ENCODE measurements around the gene C1QTNF3.
"Not testable (repeated sequence)": the region's sequence is repeated elsewhere in the genome, so short reads cannot be mapped to it uniquely, and the experiment has no call there.

Gene C1QTNF3

DNA sequence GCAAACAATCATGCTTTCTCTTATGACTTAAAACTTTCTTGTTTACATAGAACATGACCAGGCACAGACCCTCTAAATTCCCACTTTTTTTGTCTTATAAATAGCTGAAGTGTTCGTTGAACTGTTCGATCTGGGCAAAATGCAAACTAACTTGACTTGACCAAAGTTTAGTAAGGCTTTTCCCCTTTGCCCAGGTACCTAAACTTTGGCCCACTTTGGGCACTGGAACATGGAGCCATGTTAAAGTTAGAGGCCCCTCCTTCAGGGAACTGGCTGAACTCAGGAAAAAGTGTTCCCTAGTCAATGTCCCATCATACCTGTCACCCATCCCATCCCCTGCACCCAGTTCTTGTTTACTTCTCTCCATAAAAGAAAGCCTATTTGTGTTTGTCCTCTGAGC is 25.8 kb downstream of the C1QTNF3 start:
- no peaks in the 10 kb centered on the region for H4K20me1 ChIP-seq
- H3K27ac ChIP-seq: no peak overlapping the region
- no peak overlapping the region for H3K4me3 ChIP-seq
- TF ChIP-seq Cebpa-rat (IDR thresholded peaks at IDR 0.05): no peak
- peaks cover 0 to 9% (median 2%) of the 10 kb centered on the region in 10 experiments; a peak in 6 of 20 replicates for H3K4me1 ChIP-seq
- H3K9ac ChIP-seq: no peak overlapping the region
- H3K36me3 ChIP-seq: peaks cover 0 to 27% (median 16%) of the 10 kb centered on the region in 11 experiments; a peak in 10 of 22 replicates
- no peaks in the 10 kb centered on the region for H3K9me3 ChIP-seq (replicated peaks in 1 of 11)
- no peaks in the 10 kb centered on the region for H3K27me3 ChIP-seq
- no peak overlapping the region for H3K4me2 ChIP-seq

GRCh38 chr5:34016750-34017149 is 26.3 kb downstream of the C1QTNF3 start:
- Histone ChIP-seq H3K36me3 (peaks cover 0 to 26% (median 14%) of the 10 kb centered on the region in 11 experiments; a peak in 9 of 22 replicates), H3K4me3 (no peak overlapping the region), H3K27ac (no peak overlapping the region), H3K4me2 (no peak overlapping the region), H3K27me3 (no peaks in the 10 kb centered on the region), H4K20me1 (no peaks in the 10 kb centered on the region), H3K9me3 (replicated peaks in 1 of 11) (no peaks in the 10 kb centered on the region), H3K4me1 (peaks cover 0 to 4% (median 0%) of the 10 kb centered on the region in 10 experiments; a peak in 2 of 20 replicates), H3K9ac (no peak overlapping the region)
- TF ChIP-seq Cebpa-rat (IDR thresholded peaks at IDR 0.05): no peak

DNA sequence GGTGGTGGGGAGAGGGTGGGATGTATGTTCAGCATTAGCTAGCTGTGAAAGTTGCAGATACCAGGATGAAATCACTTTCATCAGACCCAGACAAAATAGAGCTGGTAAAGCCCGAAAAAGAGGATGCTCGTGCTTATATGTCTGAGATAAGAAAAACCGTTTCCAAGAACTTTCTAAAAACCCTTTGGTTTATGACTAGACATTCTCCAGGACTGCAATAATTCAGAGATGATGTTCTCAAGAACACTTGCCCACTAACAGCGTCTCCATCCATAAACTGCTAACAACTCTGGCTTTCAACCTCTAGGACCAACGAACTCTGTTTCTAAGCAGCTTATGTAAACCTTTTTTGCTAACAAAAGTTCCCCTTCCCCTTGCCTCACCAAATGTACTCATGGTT is 26.8 kb downstream of the C1QTNF3 start:
- Histone ChIP-seq H3K27me3 (no peaks in the 10 kb centered on the region), H4K20me1 (no peaks in the 10 kb centered on the region), H3K27ac (no peak overlapping the region), H3K4me3 (no peak overlapping the region), H3K4me2 (no peak overlapping the region), H3K36me3 (peaks cover 0 to 26% (median 11%) of the 10 kb centered on the region in 11 experiments; a peak in 9 of 22 replicates), H3K9me3 (replicated peaks in 1 of 11) (no peaks in the 10 kb centered on the region), H3K4me1 (no peaks in the 10 kb centered on the region), H3K9ac (no peak overlapping the region)
- TF ChIP-seq Cebpa-rat (IDR thresholded peaks at IDR 0.05): no peak

DNA sequence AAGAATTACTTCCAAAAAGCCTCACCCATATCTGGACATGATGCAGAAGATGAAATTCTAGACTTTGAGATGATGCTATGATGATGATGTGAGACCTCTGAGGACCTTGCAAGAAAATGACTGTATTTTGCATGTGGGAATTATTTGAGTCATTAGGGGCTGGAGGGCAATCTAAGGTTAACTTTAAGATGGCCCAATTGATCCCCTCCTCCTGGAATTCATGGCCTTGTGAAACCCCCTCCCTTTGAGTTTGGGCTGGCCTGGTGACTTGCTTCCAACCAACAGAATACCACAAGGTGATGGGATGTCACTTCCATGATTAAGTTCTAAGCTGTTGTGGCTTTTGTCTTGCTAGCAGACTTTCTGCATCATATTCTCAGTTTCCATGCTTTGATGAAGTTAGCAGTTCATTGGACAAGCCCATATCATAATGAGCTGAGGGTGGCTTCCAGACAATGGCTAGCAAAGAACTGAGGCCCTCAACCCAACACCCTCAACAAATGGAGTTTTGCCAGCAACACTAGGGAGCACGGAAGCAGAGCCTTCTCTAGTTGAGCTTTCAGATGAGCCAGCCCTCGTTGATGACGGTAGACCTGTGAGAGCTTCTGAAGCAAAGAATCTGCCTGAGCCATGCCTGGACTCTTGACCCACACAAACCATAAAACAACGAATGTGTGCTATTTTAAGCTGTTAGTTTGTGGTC is 27.7 kb downstream of the C1QTNF3 start:
- peaks cover 0 to 18% (median 2%) of the 10 kb centered on the region in 11 experiments; a peak in 7 of 22 replicates for H3K36me3 ChIP-seq

DNA sequence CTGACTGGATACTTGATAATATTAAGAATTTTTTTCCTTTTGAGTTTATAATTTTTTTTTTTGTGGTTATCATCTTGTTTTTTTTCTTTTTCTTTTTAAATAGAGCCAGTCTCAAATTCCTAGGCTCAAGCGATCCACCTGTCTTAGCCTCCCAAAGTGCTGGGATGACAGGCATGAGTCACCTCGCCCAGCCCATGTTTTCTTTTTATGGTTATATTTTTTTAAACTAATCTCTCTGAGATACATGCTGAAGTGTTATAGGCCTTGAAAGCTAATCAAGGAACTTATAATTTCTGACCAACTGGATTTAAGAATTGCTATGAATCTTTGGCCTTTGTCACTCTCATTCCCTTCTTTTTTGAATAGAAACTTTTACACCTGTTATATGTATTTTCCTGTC is 28.4 kb downstream of the C1QTNF3 start:
- H3K4me2 ChIP-seq: no peak overlapping the region
- peaks cover 0 to 12% (median 0%) of the 10 kb centered on the region in 11 experiments; a peak in 4 of 22 replicates for H3K36me3 ChIP-seq
- no peak overlapping the region for H3K27ac ChIP-seq
- no peak overlapping the region for H3K4me3 ChIP-seq
- no peaks in the 10 kb centered on the region for H3K27me3 ChIP-seq
- TF ChIP-seq Cebpa-rat (IDR thresholded peaks at IDR 0.05): no peak
- H3K4me1 ChIP-seq: peaks cover 0 to 8% (median 2%) of the 10 kb centered on the region in 10 experiments; a peak in 15 of 20 replicates
- H3K9ac ChIP-seq: no peak overlapping the region
- no peaks in the 10 kb centered on the region for H3K9me3 ChIP-seq (replicated peaks in 1 of 11)
- no peaks in the 10 kb centered on the region for H4K20me1 ChIP-seq

More for the DNA sequence above, 27.7 kb downstream of the C1QTNF3 start:
- Histone ChIP-seq H4K20me1 (no peaks in the 10 kb centered on the region), H3K27ac (no peak overlapping the region), H3K4me1 (peaks cover 0 to 1% (median 0%) of the 10 kb centered on the region in 10 experiments; a peak in 4 of 20 replicates), H3K4me2 (no peak overlapping the region), H3K27me3 (no peaks in the 10 kb centered on the region), H3K9ac (no peak overlapping the region), H3K4me3 (no peak overlapping the region), H3K9me3 (replicated peaks in 1 of 11) (no peaks in the 10 kb centered on the region)
- TF ChIP-seq Cebpa-rat (IDR thresholded peaks at IDR 0.05): no peak

GRCh38 chr5:34013547-34013946 is 29.5 kb downstream of the C1QTNF3 start:
- 0 out of 22 replicates have a peak, but pooled peaks cover 0 to 1% (median 0%) of the 10 kb centered on the region in 11 experiments for H3K36me3 ChIP-seq
- no peak overlapping the region for H3K27ac ChIP-seq

GRCh38 chr5:34012791-34013190 is 30.2 kb downstream of the C1QTNF3 start:
- Histone ChIP-seq H3K36me3 (no peaks in the 10 kb centered on the region), H3K4me2 (no peak overlapping the region), H4K20me1 (no peaks in the 10 kb centered on the region), H3K4me3 (no peak overlapping the region), H3K27me3 (no peaks in the 10 kb centered on the region), H3K9me3 (replicated peaks in 1 of 11) (no peaks in the 10 kb centered on the region), H3K4me1 (peaks cover 8 to 17% (median 13%) of the 10 kb centered on the region in 10 experiments; a peak in 19 of 20 replicates), H3K9ac (no peak overlapping the region), H3K27ac (no peak overlapping the region)
- TF ChIP-seq Cebpa-rat (IDR thresholded peaks at IDR 0.05): no peak

More at GRCh38 chr5:34013547-34013946, 29.5 kb downstream of the C1QTNF3 start:
- no peaks in the 10 kb centered on the region for H4K20me1 ChIP-seq
- H3K4me2 ChIP-seq: no peak overlapping the region
- peaks cover 8 to 17% (median 13%) of the 10 kb centered on the region in 10 experiments; a peak in 19 of 20 replicates for H3K4me1 ChIP-seq
- H3K27me3 ChIP-seq: no peaks in the 10 kb centered on the region
- H3K4me3 ChIP-seq: no peak overlapping the region
- H3K9ac ChIP-seq: no peak overlapping the region
- no peak for TF ChIP-seq Cebpa-rat (IDR thresholded peaks at IDR 0.05)
- no peaks in the 10 kb centered on the region for H3K9me3 ChIP-seq (replicated peaks in 1 of 11)

DNA sequence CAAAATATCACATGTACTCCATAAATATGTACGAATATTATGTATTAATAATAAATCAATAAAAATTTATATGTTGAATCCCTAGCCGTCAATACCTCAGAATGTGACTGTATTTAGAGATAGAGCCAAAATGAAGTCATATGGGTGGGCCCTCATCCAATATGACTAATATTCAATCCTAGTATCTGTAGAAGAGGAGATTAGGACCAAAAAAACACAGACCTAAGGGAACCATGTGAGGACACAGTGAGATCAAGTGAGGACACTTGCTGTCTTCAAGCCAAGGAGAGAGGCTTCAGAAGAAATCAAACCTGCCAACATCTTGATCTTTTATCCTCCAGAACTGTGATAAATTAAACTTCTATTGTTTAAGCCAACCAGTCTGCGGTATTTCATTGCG is 31.5 kb downstream of the C1QTNF3 start:
- H3K4me2 ChIP-seq: no peak overlapping the region
- no peaks in the 10 kb centered on the region for H3K27me3 ChIP-seq
- no peak overlapping the region for H3K9ac ChIP-seq
- no peak overlapping the region for H3K4me3 ChIP-seq
- H3K27ac ChIP-seq: no peak overlapping the region
- no peaks in the 10 kb centered on the region for H3K36me3 ChIP-seq
- no peaks in the 10 kb centered on the region for H4K20me1 ChIP-seq
- no peak for TF ChIP-seq Cebpa-rat (IDR thresholded peaks at IDR 0.05)
- H3K4me1 ChIP-seq: peaks cover 15 to 24% (median 21%) of the 10 kb centered on the region in 10 experiments
- no peaks in the 10 kb centered on the region for H3K9me3 ChIP-seq (replicated peaks in 1 of 11)

- not testable (repeated sequence) for H3K36me3 ChIP-seq; H3K27me3 ChIP-seq; H3K4me3 ChIP-seq; H4K20me1 ChIP-seq; H3K9ac ChIP-seq; H3K9me3 ChIP-seq (replicated peaks in 1 of 11); H3K27ac ChIP-seq
- peaks cover 15 to 32% (median 24%) of the 10 kb centered on the region in 10 experiments for H3K4me1 ChIP-seq
- peak overlapping the region in 2 of 11 experiments; percentile 85; a peak in 6 of 22 replicates for H3K4me2 ChIP-seq
Observed at GRCh38 chr5:34010146-34010545, 32.9 kb downstream of the C1QTNF3 start.

Data from BLaER1 treated with 17β-estradiol and CSF1 and Interleukin-3, amounts not matched to agents 10 nM and 100 nM (cell line).